GM21786 (cell line): ENCODE results near the gene SH3BGRL2.
"Not testable (repeated sequence)": the region's sequence is repeated elsewhere in the genome, so short reads cannot be mapped to it uniquely, and the experiment has no call there.

Experiments
- ATAC-seq: cut with Tn5 transposase; IDR thresholded peaks from one replicate; pipeline ENCODE4 v1.9.1; 2021; ENCODE audit not compliant: unreplicated experiment

Gene SH3BGRL2

GRCh38 chr6:79647741-79648140 lies 16.6 kb downstream of the SH3BGRL2 start:
- ATAC-seq = no peak

- no peak for ATAC-seq
Measured at GRCh38 chr6:79648328-79648727, 17.2 kb downstream of the SH3BGRL2 start.

- no peak for ATAC-seq
Measured at GRCh38 chr6:79649016-79649415, 17.9 kb downstream of the SH3BGRL2 start.

GRCh38 chr6:79650950-79651349 lies 19.8 kb downstream of the SH3BGRL2 start:
- ATAC-seq = no peak

GRCh38 chr6:79656134-79656533 lies 25.0 kb downstream of the SH3BGRL2 start:
- no peak for ATAC-seq

GRCh38 chr6:79657238-79657637 lies 26.1 kb downstream of the SH3BGRL2 start:
- no peak for ATAC-seq

GRCh38 chr6:79663655-79664054 lies 32.5 kb downstream of the SH3BGRL2 start:
- not testable (repeated sequence) for ATAC-seq

- ATAC-seq = no peak
Measured at GRCh38 chr6:79665725-79666551, 34.8 kb downstream of the SH3BGRL2 start.

- no peak for ATAC-seq
Measured at GRCh38 chr6:79666634-79667033, 35.5 kb downstream of the SH3BGRL2 start.

GRCh38 chr6:79668381-79668780 lies 37.3 kb downstream of the SH3BGRL2 start:
- no peak for ATAC-seq

GRCh38 chr6:79669766-79670165 lies 38.6 kb downstream of the SH3BGRL2 start:
- ATAC-seq = no peak

- ATAC-seq = no peak
Measured at GRCh38 chr6:79670789-79671188, 39.7 kb downstream of the SH3BGRL2 start.

GRCh38 chr6:79671600-79672266 lies 40.6 kb downstream of the SH3BGRL2 start:
- ATAC-seq = no peak

- no peak for ATAC-seq
Measured at GRCh38 chr6:79672631-79673111, 41.5 kb downstream of the SH3BGRL2 start.

- no peak for ATAC-seq
Measured at GRCh38 chr6:79673947-79674346, 42.8 kb downstream of the SH3BGRL2 start.

GRCh38 chr6:79676785-79677736 lies 45.9 kb downstream of the SH3BGRL2 start:
- ATAC-seq = no peak

- ATAC-seq = not testable (repeated sequence)
Measured at GRCh38 chr6:79682682-79683081, 51.6 kb downstream of the SH3BGRL2 start.

GRCh38 chr6:79684876-79685275 lies 53.7 kb downstream of the SH3BGRL2 start:
- no peak for ATAC-seq

GRCh38 chr6:79686707-79687309 lies 55.7 kb downstream of the SH3BGRL2 start:
- no peak for ATAC-seq

- ATAC-seq = no peak
Measured at GRCh38 chr6:79687759-79688158, 56.6 kb downstream of the SH3BGRL2 start.

- no peak for ATAC-seq
Measured at GRCh38 chr6:79694156-79694555, 63.0 kb downstream of the SH3BGRL2 start.
